ENCODE results near the gene IMPG1. TPM values are rescaled to one million over a fixed set of nuclear protein-coding genes. Genes with fewer than 3 reads are reported as not detected.

IMPG1 gene
- total RNA-seq, 2 experiments from 2014 or later = not detected

DNA sequence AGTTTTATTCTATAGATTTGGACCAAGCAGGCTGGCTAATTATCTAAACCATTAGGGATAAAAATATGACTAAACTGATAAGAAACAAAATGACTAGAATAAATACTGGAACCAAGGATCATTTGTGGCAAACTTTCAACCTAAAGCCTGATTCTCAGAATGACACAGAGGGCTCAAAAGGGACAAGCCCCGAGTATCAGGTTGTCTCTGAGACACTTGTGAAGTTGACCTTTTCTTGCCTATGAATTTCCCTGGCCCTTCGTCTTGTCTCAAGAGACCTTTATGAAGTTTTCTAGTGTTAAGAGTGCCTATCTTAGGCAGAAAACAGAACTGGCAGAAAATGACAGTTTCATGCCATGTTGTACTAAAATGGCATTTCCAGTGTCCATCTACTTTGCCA lies 68.3 kb downstream of the IMPG1 start:
- Histone ChIP-seq H3K4me3 (ENCODE audit: low read depth, low read length, poor library complexity, severe bottlenecking) (no peak overlapping the region), H3K79me2 (ENCODE audit: insufficient read depth, low read depth, low read length) (no peaks in the 10 kb centered on the region), H3K9me3 (ENCODE audit: low read length) (no peaks in the 10 kb centered on the region), H3K4me1 (ENCODE audit: insufficient read depth, low read length, poor library complexity, severe bottlenecking) (no peaks in the 10 kb centered on the region), H3K9me2 (ENCODE audit: insufficient read depth, low read length) (no peaks in the 10 kb centered on the region), H3K27ac (ENCODE audit: low read depth, low read length, poor library complexity, severe bottlenecking) (no peak overlapping the region), H3K4me2 (ENCODE audit: low read length) (no peak overlapping the region), H3K36me3 (ENCODE audit: insufficient read depth, low read length) (no peaks in the 10 kb centered on the region), H2AFZ (ENCODE audit: low read length) (no peak overlapping the region), H4K20me1 (ENCODE audit: insufficient read depth, low read length) (no peaks in the 10 kb centered on the region)
- ChIA-PET CTCF (ENCODE audit: unreplicated experiment) (no interaction called here), POLR2A (no interaction called here)
- BruUV-seq (replicated peaks) = no TSS peak
- TF ChIP-seq, protein P1, sequence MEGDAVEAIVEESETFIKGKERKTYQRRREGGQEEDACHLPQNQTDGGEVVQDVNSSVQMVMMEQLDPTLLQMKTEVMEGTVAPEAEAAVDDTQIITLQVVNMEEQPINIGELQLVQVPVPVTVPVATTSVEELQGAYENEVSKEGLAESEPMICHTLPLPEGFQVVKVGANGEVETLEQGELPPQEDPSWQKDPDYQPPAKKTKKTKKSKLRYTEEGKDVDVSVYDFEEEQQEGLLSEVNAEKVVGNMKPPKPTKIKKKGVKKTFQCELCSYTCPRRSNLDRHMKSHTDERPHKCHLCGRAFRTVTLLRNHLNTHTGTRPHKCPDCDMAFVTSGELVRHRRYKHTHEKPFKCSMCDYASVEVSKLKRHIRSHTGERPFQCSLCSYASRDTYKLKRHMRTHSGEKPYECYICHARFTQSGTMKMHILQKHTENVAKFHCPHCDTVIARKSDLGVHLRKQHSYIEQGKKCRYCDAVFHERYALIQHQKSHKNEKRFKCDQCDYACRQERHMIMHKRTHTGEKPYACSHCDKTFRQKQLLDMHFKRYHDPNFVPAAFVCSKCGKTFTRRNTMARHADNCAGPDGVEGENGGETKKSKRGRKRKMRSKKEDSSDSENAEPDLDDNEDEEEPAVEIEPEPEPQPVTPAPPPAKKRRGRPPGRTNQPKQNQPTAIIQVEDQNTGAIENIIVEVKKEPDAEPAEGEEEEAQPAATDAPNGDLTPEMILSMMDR (conservative IDR thresholded peaks at IDR 0.05; ENCODE audit: low read length) = no peak
- no peak for TF ChIP-seq EZH2phosphoT487 (IDR thresholded peaks at IDR 0.05; ENCODE audit: borderline replicate concordance, low read depth, low read length)
- no peak for DNase-seq (ENCODE audit: low spot score)
- intact Hi-C loops (cut with micrococcal nuclease; ENCODE audit: unreplicated experiment) = no loop called here

DNA sequence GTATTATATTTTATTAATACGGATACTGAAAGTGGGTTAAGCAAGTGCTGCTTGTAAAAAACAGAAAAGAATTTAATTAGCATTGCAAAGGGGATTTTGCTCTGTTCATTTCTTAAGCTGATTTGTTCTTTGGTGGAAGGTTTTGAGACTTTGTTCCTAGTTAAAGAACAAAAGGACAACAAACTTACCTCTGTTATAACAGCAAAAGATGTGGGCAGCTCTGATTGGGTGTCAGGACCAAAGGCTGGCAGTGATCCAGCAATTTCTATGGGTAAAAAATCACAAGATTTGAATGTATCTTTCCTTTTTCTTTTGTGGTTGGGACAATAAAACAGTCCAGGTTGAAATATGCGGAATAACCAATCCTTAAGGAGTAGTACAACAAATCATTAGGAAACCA lies 68.8 kb downstream of the IMPG1 start:
- Histone ChIP-seq H3K4me3 (ENCODE audit: low read depth, low read length, poor library complexity, severe bottlenecking) (no peak overlapping the region), H3K4me2 (ENCODE audit: low read length) (no peak overlapping the region), H3K9me2 (ENCODE audit: insufficient read depth, low read length) (no peaks in the 10 kb centered on the region), H3K9me3 (ENCODE audit: low read length) (no peaks in the 10 kb centered on the region), H3K79me2 (ENCODE audit: insufficient read depth, low read depth, low read length) (no peaks in the 10 kb centered on the region), H3K27ac (ENCODE audit: low read depth, low read length, poor library complexity, severe bottlenecking) (no peak overlapping the region), H2AFZ (ENCODE audit: low read length) (no peak overlapping the region), H4K20me1 (ENCODE audit: insufficient read depth, low read length) (no peaks in the 10 kb centered on the region), H3K36me3 (ENCODE audit: insufficient read depth, low read length) (no peaks in the 10 kb centered on the region), H3K4me1 (ENCODE audit: insufficient read depth, low read length, poor library complexity, severe bottlenecking) (no peaks in the 10 kb centered on the region)
- intact Hi-C loops (cut with micrococcal nuclease; ENCODE audit: unreplicated experiment) = no loop called here
- no TSS peak for BruUV-seq (replicated peaks)
- CTCF ChIA-PET (ENCODE audit: unreplicated experiment) = no interaction called here
- POLR2A ChIA-PET = no interaction called here
- DNase-seq (ENCODE audit: low spot score) = no peak
- TF ChIP-seq, protein P1 (conservative IDR thresholded peaks at IDR 0.05; ENCODE audit: low read length) = no peak
- no peak for TF ChIP-seq EZH2phosphoT487 (IDR thresholded peaks at IDR 0.05; ENCODE audit: borderline replicate concordance, low read depth, low read length)

DNA sequence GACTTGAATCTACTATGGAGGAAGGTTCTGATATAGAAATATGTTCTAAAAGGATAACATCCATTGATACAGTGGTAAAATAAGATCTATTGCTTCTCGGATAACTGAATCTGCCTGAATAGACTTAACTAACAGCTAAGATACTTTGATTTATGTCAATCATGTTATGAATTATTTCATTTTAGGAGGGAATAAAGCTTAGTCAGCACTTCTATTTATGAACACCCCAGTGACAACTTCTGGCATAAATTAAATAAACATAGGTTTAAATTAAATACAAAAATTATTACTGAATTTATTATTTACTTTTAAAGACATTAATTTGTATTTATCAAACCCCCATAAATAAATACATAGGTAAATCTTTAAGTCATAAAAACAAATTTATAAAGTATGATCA lies 69.3 kb downstream of the IMPG1 start:
- no peak for DNase-seq (ENCODE audit: low spot score)
- intact Hi-C loops (cut with micrococcal nuclease; ENCODE audit: unreplicated experiment) = no loop called here
- no peaks in the 10 kb centered on the region for H3K36me3 ChIP-seq (ENCODE audit: insufficient read depth, low read length)
- no peaks in the 10 kb centered on the region for H3K9me2 ChIP-seq (ENCODE audit: insufficient read depth, low read length)
- H2AFZ ChIP-seq (ENCODE audit: low read length) = no peak overlapping the region
- H3K79me2 ChIP-seq (ENCODE audit: insufficient read depth, low read depth, low read length) = no peaks in the 10 kb centered on the region
- no TSS peak for BruUV-seq (replicated peaks)
- ChIA-PET POLR2A (no interaction called here), CTCF (ENCODE audit: unreplicated experiment) (no interaction called here)
- no peak overlapping the region for H3K4me3 ChIP-seq (ENCODE audit: low read depth, low read length, poor library complexity, severe bottlenecking)
- TF ChIP-seq, protein P1 (conservative IDR thresholded peaks at IDR 0.05; ENCODE audit: low read length) = no peak
- no peak for TF ChIP-seq EZH2phosphoT487 (IDR thresholded peaks at IDR 0.05; ENCODE audit: borderline replicate concordance, low read depth, low read length)
- H3K4me1 ChIP-seq (ENCODE audit: insufficient read depth, low read length, poor library complexity, severe bottlenecking) = no peaks in the 10 kb centered on the region
- H3K4me2 ChIP-seq (ENCODE audit: low read length) = no peak overlapping the region
- no peak overlapping the region for H3K27ac ChIP-seq (ENCODE audit: low read depth, low read length, poor library complexity, severe bottlenecking)
- H3K9me3 ChIP-seq (ENCODE audit: low read length) = no peaks in the 10 kb centered on the region
- no peaks in the 10 kb centered on the region for H4K20me1 ChIP-seq (ENCODE audit: insufficient read depth, low read length)

Data from OCI-LY7 (cell line).